CD4-positive, alpha-beta T cell treated with Interleukin-4 for 1 hour (primary cell): ENCODE data around the gene GNG7.
"Not testable (repeated sequence)": the region's sequence is repeated elsewhere in the genome, so short reads cannot be mapped to it uniquely, and the experiment has no call there.

Experiments used
- DNase-seq, 2 donors: peaks; one replicate each; pipeline ENCODE4 v3.0.0-alpha.2; 2020 to 2022

The GNG7 gene

DNA sequence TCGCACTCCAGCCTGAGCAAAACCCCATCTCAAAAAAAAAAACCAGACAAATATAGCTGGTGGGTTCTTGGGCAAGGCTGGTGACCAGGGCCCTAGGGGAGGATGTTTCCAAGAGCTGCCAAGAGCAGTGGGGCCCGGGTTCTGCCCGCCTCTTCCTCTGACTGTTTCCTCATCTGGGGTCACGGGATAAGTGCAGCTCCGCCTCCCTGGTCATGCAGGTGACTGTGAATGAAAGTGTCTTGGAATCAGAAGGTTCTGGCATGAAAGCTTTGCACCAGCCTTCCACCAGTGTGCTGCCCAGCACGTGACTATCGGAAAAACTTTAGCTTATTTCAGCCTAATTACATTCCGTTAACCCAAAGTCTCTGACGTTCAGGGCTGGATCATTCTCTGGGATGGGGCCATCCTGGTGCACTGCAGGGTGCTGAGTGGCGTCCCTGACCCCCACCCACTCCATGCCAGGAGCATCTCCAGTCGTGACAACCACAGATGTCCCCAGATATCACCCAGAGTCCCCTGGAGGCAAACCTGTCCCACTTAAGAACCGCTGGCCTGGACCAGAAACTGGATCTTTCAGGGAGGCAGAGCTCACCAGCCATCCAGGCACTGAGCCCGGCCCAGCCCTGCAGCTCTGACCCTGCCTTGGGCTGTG is 85.6 kb downstream of the GNG7 start:
- DNase-seq, result peak in 1 of 2 donors; percentile 71

DNA sequence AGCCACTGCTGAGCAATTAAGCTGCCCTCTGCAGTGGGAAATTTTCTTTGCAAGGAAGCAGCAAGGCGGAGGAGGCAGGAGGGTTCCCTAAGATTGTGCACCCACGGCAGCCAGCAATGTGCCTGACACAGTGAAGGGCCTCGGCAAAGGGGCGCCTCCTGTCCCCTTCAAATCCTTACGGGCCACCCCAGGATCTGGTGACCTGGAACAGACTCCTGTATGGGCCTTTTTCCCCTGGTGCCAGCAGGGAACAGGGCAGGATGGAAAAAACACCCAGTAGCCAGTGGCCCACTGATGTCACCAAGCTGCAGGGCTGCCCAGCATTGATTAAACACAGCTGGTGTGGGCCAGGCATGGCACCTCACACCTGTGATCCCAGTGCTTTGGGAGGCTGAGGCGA is 86.7 kb downstream of the GNG7 start:
- DNase-seq, result no peak

- peak; percentile 62 to 67 for DNase-seq
Observed at GRCh38 chr19:2613507-2614295, 88.8 kb downstream of the GNG7 start.

DNA sequence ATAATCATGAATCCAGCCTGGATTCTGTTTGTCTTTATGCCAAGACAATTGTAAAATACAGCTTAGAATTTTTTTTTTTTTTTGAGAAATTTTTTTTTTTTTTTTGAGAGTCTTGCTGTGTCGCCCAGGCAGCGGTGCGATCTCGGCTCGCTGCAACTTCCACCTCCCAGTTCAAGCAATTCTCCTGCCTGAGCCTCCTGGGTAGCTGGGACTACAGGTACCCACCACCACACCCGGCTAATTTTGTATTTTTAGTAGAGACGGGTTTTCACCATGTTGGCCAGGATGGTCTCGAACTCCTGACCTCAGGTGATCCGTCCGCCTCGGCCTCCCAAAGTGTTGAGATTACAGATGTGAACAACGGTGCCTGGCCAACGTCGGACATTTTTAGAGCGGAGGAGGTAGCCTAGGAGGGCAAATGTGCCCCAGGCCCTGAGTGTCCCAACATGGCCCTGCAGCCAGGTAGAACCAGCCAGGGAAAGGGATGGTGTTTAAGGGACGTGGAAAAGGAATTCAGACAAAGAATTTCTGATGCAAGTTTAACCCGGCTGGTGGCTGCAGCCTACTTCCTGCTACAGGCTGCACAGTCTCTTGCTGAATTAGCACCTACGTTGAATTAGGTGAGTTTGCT is 89.8 kb downstream of the GNG7 start:
- no peak for DNase-seq

- DNase-seq, result no peak
Observed at GRCh38 chr19:2611483-2612464, 90.7 kb downstream of the GNG7 start.

GRCh38 chr19:2610637-2611482 is 91.6 kb downstream of the GNG7 start:
- DNase-seq, result peak; percentile 85 to 87

DNA sequence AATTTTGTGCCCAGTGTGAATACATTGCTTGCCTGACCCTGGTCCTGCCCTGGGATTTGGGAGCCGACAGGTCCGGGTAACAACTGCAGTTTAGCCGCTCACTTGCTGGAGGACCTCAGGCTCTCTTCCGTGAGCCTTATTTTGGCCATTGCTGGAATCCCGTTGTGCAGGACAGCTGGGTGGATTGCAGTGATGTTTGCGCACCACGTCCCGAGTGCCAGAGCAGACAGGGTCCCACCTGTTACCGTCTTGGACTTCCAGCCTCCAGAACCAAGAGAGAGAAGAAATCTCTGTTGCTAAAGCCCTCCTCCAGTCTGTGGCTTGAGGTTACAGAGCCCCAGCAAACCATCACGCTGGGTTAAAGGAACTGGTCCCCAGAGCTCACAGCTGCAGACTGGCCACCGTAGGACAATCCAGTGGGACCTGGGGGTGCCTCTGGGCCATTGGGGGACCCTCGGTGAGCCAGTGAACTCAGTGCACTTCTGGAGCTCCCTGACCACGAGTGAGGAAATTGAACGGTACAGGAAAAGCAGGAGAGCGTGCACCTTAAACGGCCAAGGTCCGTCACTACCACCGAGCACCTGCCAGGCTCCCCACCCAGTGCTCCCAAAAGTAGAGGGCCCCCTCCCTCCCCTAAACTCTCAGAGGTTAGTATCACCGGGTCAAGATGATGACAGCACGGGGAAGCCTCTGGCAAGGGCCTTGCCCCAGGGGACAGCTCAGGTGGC is 92.9 kb downstream of the GNG7 start:
- no peak for DNase-seq

GRCh38 chr19:2609034-2609388 is 93.5 kb downstream of the GNG7 start:
- not testable (repeated sequence) for DNase-seq

DNA sequence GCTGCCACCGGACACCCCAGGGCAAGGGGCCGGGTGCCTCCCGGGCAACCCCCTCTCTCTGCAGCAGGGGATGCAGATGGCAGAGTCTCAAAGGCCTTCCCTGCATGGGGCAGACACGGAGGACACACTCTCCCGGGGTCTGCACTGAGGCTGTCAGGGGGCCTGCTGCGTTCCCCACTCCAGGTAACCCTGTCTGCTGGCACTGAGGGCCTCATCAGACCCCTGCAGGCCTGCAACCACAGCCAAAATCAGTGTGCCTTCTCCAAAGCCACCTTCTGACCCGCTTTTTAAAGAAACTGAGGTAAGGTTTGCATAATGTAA is 93.9 kb downstream of the GNG7 start:
- DNase-seq, result no peak

DNA sequence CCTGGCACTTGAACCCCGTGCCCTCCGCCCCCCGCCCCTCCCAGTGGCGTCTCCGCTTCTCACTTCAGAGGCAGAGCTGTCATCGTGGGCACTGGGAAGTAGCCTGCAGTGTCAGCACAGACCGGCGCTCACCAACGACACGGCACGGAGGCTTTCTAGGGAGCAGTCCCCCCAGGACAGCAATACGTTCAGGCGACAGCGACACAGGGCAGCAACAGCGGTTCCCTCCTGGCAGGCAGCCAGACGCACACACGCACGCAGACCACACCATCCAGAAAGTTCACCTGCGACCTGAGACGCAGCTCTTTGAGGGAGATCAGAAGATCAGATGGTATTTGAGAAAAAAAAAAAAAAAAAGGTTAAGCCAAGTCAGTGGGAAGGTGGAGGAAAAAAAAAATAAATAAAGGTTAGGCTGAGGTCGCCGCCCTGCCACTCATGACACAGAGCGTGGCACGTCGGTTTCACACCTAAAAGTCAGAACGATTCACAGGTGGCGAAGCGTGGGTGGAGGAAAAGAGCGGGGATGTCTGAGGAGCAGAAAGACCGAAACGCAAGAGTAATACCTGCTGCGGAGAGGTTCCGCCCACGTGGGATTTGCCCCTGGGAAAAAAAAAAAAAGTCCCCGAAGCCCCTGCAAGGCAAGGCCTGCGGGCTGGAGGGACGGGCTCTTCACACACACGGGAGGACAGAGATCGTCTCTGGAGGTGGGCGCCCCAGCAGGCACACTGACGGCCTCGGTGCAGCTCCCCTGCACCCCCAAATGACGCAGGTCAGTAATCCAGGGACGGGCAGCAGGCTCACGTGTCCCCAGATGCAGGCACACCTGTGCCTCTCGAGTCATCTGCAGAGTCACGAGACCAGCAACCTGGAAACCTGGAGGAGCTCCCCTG is 94.5 kb downstream of the GNG7 start:
- DNase-seq, result peak; percentile 74 to 75

DNA sequence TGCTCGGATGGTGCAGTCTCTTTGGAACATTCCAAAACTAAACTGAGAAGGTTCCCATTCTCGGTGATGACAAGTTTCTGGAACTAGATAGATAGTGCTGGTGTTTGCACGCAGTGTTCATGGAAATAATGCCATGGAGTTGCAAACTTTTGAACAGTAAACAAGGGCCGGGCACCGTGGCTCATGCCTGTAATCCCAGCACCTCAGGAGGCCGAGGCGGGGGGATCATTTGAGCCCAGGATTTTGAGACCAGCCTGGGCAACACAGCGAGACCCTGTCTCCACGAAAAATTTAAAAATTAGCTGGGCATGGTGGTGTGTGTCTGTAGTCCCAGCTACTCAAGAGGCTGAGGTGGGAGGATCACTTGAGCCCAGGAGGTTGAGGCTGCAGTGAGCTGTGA is 95.7 kb downstream of the GNG7 start:
- not testable (repeated sequence) for DNase-seq

- not testable (repeated sequence) for DNase-seq
Observed at GRCh38 chr19:2605889-2606288, 96.6 kb downstream of the GNG7 start.

- no peak for DNase-seq
Observed at GRCh38 chr19:2604747-2605329, 97.7 kb downstream of the GNG7 start.

DNA sequence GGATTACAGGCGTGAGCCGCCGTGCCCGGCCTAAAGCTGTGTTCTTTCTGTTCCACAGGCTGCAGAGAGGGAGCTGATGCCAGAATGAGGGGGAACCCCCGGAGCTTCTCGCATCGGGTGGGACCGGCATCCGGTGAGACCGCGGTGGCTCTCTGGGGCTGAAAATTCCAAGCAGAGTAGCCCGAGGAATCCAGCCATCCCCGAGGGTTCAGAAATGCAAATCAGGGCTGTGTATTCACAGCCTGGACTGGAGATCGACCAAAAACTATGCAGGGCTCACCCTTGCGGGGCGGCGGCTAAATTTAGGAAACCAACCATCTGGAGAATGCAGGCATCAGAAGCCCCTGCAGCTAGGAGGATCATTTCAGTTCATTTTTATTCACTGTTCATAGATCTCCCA is 99.2 kb downstream of the GNG7 start:
- no peak for DNase-seq

DNA sequence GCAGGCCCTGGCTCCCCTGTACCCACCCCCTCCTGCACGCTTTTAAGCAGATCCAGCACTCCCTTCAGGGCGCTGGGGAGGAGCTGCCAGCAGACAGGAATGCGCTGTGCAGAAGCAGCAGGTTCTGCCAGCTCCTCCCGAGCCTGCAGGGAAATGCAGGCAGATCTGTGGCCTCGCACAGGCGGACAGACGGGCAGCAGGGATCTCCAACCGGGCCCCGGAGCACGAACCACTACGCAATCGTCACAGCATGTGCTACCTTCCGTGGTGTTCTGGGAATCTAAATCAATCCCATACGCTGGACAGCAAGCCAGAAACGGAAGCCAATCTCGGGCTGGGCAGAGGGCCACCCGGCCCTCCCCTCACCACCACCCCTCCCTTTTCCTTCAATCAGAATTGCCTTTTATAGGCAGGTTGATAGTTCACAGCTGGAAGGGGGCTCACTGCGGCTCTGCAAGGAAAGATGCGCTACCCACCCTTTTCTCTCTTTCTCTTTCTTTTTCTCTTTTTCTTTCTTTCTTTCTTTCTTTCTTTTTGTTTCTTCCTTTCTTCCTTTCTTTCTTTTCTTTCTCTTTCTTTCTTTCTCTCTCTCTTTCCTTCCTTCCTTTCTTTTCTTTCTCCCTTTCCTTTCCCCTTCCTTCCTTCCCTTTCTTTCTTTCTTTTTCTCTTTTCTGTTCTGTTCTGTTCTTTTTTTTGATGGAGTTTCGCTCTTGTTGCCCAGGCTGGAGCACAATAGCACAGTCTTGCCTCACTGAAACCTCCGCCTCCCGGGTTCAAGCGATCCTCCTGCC is 99.9 kb downstream of the GNG7 start:
- DNase-seq, result no peak

- DNase-seq, result no peak
Observed at GRCh38 chr19:2600914-2601870, 101.3 kb downstream of the GNG7 start.

- no peak for DNase-seq
Observed at GRCh38 chr19:2594319-2594718, 108.2 kb downstream of the GNG7 start.

DNA sequence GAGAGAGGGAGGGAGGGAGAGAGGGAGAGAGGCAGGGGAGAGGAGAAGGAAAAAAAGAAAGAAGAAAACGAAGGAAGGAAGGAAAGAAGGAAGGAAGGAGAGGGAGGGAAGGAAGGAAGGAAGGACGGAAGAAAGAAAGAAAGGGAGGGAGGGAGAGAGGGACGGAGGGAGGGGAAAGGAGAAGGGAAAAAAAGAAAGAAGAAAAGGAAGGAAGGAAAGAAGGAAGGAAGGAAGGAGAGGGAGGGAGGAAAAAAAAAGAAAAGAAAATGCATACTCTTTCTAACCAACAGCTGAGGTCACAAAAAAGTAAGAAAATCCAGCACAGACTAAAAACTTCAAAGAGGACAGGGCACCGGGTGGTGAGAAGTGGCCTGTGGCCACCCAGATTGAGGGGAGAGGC is 109.7 kb downstream of the GNG7 start:
- no peak for DNase-seq
